C4-2B (cell line): ENCODE data around the gene IL17RD.

Source experiments
- CTCF ChIP-seq: fragments of 450-650 bp; conservative IDR thresholded peaks from 2 replicates; pipeline ENCODE4 v1.5.1; 2017; ENCODE audit warnings: mild to moderate bottlenecking
- ZFX ChIP-seq: fragments of 450-650 bp; IDR thresholded peaks from 2 replicates; pipeline ENCODE4 v1.6.1; 2017

DNA sequence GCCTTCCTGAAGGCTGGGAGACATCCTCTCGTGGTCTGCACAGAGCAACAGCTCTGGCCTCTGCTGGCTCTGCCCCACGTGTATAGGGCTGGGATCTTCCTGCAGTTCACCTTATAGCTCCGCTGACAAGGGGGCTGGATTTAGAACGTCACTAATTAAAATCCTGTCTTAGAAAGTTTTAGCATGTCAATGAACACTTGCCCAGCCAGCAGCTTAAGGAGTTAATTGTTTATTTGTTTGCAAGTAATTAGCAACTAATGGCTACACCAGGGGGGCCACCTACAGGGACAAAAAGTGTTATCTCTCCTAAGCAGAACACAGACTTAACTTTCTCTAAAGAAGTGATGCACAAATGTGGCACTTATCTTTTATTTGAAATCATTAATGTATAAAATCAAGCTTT is 34.7 kb upstream of the IL17RD start, which contains the start of gene HESX1:
- TF ChIP-seq CTCF = no peak
- no peak for TF ChIP-seq ZFX
